ENCODE measurements around the gene FA2H.
"Not testable (repeated sequence)": the region's sequence is repeated elsewhere in the genome, so short reads cannot be mapped to it uniquely, and the experiment has no call there.

FA2H gene

DNA sequence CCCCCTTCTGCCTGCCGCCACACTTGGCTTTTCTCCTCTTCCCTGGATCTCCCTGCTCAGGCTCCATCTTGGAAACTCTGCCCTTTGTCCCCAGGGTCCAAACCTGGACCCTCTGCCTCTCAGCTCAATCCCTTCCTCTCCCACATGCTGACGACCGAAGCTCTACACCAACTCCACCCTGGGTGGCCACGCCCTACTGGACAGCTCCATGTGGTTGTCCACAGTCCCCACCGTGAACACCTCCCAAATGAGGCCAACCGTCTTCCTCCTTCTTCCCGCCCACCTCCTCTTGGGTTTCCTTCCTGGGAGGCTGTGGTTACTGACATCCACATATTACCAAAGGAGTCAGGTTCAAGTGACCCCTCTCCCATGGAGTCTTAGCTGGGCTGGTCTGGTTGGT, 51.4 kb downstream of the FA2H start:
- no peak for DNase-seq (ENCODE audit: low read depth)

DNA sequence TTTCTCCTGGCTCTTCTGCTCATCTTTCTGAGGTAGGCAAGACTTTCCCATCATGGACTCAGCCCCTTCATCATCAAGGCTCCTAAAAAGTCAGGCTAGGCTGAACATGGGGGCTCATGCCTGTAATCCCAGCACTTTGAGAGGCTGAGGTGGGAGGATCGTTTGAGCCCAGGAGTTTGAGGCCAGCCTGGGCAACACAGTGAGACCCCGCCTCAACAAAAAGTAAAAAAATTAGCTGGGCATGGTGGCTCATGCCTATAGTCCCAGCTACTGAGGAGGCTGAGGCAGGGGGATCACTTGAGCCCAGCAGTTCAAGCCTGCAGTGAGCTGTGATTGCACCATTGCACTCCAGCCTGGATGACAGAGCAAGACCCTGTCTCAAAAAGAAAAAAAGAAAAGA, 52.5 kb downstream of the FA2H start:
- DNase-seq (ENCODE audit: low read depth), result not testable (repeated sequence)

DNA sequence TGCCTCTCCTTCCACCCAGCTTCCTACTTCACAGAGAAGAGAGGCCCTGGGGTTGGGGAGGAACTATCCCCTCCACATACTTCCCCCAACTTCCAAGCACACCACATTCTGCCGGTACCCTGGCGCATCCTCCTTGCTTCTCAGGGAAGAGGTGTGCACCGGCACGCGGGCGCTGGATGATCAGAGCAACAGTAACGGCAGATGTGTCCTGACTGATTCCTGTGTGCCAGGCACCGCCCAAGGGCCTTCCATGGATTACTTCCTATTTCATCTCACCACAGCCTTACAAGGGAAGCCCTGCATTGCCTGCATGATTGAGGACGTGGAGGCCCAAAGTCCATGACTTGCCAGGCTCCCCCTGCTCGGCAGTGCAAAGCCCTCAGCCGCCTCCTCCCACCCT, 52.9 kb downstream of the FA2H start:
- DNase-seq (ENCODE audit: low read depth), result no peak

DNA sequence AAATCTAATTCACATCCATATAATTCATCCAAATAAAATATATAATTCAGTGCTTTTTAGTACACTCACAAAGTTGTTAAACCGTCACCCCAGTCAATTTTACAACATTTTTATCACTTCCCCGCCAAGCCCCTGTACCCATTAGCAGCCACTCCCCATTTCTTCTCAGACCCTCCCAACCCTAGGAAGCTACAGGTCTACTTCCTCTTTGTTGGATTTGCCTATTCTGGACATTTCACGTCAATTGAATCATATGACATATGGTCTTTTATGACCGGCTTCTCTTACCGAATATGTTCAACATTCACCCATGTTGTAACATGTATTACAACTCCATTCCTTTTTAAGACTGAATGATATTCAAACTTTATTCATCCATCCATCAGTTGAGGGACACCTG, 54.0 kb downstream of the FA2H start:
- no peak for DNase-seq (ENCODE audit: low read depth)

DNA sequence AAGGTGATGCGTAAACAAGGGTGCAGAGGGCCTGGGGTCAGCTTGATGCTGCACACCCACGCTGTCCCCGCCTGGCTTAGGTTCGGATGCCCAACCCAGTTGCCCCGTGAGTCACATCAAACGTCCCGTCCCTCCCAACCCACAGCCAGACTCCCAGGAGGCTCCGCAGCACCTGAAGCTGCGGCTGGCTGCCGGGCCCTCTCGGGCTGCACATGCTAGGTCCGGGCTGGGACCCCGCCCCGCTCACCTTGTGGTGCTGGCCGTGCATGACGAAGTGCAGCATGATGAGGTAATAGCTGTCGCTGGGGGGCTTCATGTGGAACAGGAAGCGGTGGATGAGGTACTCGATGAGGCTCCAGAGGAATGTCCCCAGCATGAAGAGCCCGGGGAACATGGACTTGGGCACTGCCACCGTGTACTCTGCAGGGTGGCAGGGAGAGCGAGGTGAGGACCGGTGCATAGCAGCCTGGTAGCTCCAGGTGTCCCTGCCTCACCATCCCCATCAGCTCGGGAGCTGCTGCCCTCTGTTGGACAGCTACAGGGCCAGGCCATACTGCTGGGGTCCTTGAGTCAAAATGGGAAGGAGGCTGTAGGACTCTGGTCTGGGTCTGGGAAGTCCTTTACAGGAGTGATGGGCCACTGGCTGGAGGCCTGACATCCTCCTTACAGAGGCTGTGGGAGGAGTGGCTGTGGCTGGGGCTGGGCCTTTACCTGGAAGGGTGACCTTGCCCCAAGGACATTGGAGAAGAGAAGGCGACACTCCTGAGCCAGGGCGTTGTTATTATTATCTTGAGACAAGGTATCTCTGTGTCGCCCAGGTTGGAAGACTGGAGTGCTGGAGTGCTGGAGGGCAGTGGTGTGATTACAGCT, 55.6 kb downstream of the FA2H start:
- DNase-seq (ENCODE audit: low read depth), result no peak

DNA sequence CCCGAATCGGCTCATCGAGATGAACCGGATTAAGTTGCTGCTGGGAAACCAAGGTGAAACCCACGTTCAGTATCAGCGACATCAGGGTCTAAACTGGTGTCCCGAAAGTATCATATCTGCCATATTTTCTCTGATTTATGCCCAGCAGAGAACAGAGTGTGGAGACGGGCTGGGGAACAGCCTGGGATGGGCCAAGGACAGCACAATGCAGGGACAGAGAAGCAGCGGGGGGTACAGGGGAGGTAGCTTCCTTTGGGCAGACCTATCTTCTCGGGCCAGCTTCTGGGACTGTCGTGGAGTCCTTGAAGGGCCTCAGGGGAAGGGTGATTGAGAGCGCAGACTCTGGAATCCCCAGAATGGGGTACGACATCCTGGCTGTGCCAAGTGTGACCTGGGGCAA, 56.5 kb downstream of the FA2H start:
- DNase-seq (ENCODE audit: low read depth), result no peak

DNA sequence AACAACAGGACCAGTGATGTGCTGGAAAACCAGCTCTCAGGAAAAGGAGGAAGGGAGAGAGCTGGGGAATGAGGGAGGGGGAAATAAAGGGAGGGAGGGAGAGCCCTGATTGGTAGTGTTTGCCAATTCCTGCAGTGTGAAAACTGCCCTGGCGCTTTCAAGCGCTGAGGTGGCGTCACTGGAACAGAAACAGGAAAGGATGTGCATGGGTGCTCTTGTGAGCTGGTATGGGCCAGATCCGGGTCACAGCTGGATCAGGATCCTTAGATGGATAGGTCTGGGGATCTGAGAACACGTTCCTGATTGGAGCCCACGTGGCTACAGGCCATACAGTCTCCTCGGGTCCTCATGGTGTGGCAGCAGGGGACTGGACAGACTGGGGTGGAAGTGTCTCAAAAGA, 57.3 kb downstream of the FA2H start:
- DNase-seq (ENCODE audit: low read depth), result no peak

DNA sequence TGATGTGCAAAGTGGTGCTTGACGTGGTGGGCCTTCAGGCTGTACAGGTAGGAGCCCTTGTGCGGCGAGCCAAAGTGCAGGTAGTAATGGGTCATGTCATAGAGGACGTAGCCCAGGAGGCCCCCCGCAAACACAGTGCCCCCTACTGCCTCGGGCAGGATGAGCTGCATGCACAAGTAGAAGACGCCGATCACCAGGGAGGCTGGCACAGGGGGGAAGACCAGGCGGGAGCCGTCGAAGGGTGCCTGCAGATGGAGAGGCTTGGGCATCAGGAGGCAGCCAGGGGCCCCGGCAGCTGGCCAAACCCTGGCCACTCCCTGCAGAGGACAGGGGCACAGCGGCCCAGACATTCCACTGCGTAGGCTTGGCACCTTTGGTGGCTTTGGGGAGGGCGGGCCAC, 58.3 kb downstream of the FA2H start:
- no peak for DNase-seq (ENCODE audit: low read depth)

DNA sequence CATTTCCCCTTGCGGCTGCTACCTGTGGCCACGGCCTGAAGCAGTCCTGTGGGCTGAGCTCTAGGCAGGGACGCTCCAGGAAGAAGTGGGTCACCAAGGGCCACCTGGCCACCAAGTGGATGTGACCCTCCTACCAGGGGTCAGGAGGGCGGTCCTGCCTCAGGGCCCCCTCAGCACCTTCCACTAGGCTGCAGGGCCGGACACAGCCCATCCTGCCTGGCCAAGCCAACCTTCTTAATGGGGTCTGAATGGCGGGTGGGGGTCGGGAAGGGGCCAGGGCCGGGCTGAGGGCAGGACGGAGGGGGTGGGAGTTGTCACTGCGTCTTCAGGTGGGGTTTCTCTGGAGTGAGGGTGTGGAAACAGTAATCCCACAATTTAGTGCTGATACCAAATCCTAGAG, 60.7 kb downstream of the FA2H start:
- DNase-seq (ENCODE audit: low read depth), result no peak

DNA sequence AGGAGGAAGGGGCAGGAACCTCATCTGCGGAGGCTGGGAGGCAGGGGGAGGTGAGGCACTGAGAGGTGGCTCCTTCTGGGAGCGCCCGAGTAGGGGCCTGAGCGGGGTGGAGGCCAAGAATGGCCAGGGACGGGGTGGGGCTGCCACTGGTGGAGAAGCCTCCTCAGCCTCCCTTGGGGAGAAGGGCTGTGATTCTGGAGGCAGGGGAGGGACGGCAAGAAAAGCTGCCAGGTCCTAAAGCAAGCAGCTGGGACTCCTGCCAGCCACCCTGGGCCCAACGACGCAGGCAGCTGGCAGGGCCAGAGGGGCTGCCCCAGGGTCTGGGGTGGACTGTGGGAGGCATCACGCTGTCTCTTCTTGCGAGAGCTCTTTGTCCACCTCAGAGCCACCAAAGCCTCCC, 61.3 kb downstream of the FA2H start:
- DNase-seq (ENCODE audit: low read depth), result no peak

DNA sequence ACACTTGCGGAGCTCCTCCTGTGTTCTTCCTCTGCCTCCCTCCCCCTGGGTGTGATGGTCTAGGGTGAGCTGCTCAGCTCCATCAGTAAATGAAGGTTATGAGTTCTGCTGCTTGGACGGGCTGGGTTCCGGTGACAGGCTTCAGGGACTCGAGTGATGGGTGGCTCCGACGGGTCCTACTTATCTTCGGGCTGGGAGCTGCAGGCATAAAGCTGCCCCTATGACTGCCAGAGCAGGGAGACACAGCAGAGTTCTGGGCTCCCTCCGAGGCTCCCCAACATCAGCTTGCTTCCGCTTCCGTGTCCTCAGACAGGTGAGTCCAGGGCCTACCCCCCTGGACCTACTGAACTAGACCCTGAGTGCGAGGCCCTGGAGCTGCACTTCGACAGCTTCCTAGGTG, 62.7 kb downstream of the FA2H start:
- DNase-seq (ENCODE audit: low read depth), result no peak

DNA sequence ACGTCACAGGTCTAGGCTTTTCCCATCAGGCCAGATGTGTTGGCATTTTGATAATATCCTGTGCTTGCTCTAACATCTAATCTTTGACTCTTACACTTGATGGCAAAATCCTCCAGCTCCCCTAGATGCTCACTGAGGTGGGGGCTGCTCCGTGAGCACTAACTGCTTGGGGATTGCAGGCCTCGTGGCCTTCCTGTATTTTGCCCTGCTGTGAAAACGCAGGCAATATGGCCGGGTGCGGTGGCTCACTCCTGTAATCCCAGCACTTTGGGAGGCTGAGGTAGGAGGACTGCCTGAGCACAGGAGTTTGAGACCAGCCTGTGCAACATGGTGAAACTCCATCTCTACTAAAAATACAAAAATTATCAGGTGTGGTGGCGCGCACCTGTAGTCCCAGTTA, 64.2 kb downstream of the FA2H start:
- no peak for DNase-seq (ENCODE audit: low read depth)

DNA sequence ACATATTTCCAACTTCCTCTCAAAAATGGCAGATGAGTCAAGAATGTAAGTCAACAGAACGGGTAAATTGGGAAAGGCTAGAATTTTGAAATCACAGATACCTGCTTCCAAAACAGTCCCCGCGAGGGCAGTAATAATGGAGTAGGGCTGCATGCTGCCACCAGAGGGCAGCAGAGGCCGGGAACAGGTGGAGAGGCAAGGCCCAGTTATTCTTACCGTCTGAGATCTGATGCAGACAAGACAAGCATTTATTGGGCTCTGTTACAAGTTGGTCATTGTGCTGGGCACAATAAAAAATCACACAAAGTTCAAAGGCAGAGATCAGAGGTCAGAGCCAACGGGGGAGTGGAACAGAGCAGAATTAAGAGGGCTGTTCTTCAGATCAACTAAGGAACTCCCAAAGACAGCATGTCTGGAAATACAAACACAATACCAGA, 65.2 kb downstream of the FA2H start:
- DNase-seq (ENCODE audit: low read depth), result peak; percentile 72

DNA sequence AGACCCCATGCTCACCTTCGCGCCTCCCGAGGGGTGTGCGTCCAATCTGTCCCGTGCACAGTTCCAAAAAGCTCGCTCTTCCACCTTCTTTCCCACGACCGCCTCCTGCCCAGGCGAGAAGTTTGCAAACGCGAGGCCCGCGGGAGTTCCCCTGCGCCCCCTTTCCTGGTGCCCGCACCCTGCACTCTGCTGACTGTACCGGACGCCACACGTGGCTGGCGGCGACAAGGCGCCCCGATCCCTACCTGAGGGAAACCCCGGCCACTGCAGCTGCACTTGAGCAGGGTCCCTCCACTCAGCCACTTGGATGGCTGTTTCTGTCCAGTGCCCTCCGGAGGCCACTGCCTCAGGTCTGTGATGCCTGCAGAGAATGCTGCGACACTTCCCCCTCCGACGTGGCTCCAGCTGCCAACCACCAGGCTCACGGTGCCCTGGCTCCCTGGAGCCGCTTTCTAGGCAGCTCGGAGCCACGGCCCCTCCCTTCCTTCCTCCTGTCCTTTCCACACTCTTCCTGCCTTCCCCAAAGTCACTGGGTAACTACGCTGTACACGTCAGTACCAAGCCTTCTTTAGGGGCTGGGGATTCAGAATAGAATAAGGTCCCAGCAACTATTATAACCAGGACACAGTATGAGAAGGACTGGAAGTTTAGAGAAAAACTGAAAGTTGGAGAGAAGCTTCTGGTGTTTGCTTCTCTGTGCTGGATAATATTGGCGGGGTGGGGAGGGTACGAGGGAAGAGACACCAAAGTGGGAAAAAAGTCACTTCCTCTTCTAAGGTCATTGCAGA, 74.0 kb downstream of the FA2H start, which contains the start of gene MLKL:
TSS of gene MLKL (minus strand) at position 425 of the 788 bp plus-strand sequence. CDS start 5,105 bp downstream, outside the sequence.
- peak; percentile 74 for DNase-seq (ENCODE audit: low read depth)

DNA sequence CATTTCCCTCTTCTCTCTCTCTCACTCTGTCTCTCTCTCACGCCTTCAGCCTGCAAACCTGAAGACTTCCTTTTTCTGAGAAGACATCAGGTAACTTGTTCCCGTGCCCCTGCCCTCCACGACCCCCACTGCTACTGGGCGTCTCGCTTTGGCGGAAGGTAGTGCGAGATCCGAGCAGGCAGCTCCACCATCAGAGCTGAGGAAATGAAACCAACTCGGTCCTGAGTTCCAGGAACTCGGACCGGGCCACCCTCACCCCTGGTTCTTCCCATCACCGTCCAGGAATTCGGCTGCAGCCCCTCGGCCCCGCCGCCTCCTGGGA, 74.5 kb downstream of the FA2H start:
- peak; percentile 43 for DNase-seq (ENCODE audit: low read depth)

DNA sequence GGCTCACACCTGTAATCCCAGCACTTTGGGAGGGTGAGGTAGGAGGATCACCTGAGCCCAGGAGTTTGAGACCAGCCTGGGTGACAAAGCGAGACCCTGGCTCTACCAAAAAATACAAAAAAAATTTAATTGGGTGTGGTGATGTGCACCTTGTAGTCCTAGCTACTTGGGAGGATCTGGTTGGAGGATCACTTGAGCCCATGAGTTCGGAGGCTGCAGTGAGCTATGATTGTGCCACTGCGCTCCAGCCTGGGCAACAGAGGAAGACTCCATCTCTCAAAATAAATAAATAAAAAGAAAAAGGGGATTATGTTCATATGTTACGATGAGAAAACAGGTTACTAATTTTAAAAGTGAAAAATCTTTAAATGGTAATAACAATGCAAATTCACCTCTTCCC, 75.0 kb downstream of the FA2H start:
- no peak for DNase-seq (ENCODE audit: low read depth)

DNA sequence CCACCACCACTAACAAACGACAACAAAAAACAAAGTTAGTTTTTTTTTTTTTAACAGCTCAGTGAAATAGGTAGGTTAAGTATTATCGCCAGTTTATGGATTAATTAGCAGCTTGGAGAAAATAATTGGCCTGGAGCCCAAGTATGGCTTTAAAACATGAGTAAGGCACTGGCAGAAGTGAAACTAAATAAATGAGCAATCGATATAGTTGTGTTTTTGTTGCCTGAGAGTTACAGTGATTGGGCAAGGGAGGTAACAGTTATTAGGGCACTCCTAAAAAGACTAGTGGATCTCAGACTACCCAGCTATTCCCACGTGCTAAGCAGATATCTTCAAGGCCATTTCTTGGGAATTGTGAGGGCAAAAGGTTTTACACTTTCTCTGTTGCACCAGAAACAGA, 76.4 kb downstream of the FA2H start:
- peak; percentile 15 for DNase-seq (ENCODE audit: low read depth)

DNA sequence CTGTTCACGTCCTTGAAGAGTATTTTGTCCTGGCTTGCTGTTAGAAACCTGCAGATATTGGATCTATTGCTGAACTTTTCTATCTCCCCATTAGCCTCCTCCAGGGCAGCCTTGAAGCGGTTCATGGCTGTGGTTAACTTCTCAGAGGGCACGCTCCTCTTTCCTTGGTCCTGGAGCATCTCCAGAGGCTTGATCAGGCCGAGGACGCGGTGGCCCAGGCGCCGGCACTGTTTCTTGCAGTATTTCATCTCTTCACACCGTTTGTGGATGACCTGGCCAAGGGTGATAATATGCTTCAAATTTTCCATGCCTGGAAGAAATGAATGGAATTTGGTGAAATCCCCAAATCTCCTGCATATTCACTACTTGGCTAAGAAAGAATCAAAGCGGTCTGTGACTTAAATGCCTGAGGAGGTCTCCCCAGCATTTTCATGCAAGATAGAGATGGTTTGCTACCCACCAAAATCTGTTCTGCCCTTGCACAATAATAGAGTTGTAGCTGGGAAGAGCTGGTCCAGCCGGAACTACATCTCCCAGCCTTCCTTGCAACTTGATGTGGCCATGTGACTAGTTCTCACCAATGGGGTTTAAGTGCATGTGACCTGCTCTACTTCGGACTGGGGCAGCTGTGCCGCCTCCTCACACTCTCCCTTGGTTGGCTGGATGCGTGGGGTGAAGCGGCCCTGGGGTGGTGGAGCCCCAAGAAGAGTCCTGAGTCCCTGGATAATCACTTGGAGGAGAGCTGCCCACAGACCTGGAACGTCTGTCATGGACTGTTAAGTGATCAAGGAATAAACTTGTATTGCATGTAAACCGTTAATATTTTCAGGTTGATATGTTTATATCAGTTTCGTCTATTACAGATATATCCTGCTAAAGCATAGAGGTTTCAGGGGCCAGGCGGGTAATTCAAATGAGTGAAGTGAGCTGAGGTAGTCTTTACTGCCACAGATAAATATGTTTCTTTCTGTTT, 78.9 kb downstream of the FA2H start:
- peak; percentile 93 for DNase-seq (ENCODE audit: low read depth)

DNA sequence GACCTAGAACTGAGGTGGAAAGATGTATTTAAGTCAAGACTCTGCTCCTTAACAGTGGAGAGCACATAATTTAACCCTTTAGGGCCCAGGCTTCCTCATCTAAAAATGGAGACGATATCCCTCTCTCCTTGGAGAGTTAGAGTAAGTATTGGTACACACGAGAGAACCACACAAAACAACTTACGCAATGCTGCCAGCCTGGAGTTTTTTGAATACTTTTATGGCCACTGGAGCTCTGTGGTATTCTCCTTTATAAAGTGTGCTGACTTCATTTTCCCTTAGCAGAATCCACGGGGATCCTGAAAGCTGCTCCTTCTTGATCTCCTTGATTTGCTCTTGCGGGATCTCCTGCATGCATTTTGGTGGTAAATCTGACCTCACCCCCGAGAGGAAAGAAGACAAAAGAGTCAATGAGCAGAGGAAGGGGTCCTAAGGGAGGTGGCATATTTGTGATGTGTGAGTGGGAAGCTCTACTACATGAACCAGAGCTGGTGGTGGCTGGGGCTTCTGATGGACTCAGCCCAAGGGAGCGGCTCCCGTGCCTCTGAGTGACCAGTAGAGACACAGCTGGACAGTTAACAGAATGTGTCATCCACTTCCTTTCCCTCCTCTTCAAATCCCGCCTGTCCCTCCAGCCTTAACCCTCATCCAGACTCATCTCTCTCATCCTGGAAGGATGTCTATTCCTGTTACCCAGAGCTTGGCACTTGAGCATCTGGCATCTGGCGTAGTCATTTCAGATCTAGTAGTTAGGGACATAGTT, 83.3 kb downstream of the FA2H start:
- DNase-seq (ENCODE audit: low read depth), result peak; percentile 49

DNA sequence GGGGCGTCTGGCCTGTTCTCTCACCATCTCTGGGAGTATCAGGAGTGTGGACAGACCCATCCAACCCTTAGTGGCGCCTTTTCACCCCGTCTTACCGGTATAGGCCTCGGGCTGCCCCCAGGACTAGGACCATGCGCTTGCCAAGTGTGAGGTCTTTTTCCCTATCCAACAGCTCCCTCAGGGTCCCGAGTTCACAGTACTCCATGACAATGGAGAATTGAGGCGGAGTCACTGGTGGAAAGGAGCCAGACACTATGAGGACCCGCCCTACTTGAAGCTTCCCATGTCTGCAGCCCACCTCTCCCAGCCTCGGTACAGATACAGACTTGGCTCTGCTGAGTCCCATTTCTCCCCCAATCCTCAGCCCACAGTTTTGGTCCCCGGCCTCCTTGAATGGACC, 92.1 kb downstream of the FA2H start:
- DNase-seq (ENCODE audit: low read depth), result no peak

DNA sequence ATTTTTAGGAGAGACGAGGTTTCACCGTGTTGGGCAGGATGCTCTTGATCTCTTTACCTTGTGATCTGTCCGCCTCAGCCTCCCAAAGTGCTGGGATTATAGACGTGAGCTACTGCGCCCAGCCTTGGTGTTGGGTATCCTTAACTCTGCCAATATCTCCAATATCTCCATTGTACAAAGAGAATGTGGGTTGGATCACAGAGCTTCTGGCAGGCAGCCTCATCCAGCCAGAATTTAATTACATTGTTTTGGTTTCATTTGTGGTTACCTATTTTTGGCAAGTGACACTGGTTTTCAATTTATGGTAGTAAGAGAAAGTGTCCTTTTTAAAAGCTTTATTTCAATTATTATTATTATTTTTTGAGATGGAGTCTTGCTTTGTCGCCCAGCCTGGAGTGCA, 93.9 kb downstream of the FA2H start:
- no peak for DNase-seq (ENCODE audit: low read depth)

Measured in EH (cell line).